ENCODE results near the gene TMEM91.
"Not testable (repeated sequence)": the region's sequence is repeated elsewhere in the genome, so short reads cannot be mapped to it uniquely, and the experiment has no call there.

The TMEM91 gene

DNA sequence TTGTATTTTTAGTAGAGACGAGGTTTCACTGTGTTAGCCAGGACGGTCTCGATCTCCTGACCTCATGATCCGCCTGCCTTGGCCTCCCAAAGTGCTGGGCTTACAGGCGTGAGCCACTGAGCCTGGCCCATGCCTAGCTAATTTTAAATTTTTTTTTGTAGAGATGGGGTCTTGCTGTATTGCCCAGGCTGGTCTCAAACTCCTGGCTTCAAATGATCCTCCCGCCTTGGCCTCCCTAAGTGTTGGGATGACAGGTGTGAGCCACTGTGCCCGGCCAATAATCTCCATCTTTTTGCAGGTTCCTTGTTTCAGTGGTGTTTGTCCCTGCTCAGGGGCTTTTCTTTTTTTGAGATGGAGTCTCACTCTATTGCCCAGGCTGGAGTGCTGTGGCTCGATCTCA, 5.2 kb downstream of the TMEM91 start:
- DNase-seq: not testable (repeated sequence)

- DNase-seq: no peak
These were observed 8.0 kb downstream of the TMEM91 start for GRCh38 chr19:41384351-41384750.

DNA sequence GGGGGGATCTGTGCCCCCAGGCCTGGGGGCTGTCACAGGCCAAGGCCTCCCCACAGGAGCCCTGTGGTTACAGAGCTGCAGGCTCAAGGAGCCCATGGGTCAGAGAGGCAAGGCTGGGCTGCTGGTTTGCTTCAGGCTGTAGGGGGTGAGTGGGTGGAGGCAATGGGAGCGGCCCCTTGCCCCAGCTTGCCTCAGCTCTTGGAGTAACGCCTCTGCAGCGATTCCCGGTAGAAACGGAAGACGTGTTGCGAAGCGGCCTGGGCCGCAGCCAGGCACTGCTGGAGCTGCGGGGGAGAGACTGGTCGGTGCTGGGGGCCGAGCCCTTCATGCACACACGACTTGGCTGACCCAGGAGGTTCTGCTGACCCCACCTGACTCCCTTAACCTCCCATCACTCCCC, 10.1 kb downstream of the TMEM91 start:
- no peak for DNase-seq

DNA sequence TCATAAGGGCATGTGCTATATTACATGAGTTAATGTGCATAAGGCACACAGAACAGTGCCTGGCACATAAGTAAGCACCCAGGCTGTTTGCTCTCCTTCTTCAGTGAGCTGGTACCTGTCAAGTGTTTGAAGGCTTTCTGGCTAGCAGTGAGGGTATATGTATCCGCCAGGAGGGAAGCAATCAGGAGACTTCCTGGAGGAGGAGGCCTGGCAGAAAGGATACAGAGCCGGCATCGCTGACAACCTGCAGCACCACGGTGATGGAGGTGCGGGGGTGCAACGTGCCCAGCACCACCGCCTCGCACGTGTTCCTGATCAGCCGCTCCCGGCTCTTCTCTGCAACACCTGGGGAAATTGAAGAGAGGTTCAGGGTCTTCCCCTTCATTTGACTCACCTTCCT, 15.3 kb downstream of the TMEM91 start:
- DNase-seq: no peak

DNA sequence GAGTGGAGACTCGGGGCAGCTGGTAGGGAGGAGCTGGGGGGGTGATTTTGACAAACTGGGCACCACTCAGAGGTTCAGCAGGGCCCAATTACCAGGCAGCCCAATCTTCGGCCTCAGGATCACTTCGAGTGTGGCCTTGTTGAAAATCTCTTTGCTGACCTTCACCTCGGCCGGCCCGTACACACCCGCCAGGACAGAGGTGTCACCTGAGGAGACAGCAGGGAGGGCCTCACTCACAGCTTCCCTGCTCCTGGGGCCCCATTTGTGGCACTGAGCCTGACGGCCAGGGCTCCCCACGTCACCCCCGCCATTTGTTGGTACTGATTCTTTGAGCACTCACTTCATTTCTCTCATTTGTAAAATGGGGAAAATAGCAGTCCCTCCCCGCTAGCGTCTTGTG, 16.4 kb downstream of the TMEM91 start:
- DNase-seq: no peak

GRCh38 chr19:41395355-41395754, 19.0 kb downstream of the TMEM91 start:
- no peak for DNase-seq

- peak; percentile 99 for DNase-seq
These were observed 21.0 kb downstream of the TMEM91 start, which contains the start of the genes BCKDHA and EXOSC5 for GRCh38 chr19:41397086-41398049. Gene BCKDHA (plus strand): TSS chr19:41397818. CDS start chr19:41397828, 10 bp downstream. Gene EXOSC5 (minus strand): TSS chr19:41397359. CDS start chr19:41397328, 31 bp downstream.

DNA sequence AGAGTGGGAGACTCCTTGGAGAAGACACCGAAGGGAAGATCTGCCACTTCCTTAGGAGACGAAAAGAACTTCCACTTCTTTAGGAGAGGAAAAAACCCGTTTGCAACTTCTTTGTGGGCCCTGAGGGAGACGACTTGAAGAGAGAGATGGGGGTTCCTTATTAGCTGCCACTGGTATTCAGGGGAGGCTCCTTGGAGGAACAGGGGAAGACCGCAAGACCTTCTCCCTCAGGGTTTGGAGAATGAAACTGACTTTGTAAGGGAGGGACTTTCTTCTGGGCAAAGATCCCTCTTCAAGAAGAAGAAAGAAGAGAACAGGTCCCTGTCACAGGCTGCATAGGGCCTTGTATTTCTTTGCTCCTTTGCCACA, 21.7 kb downstream of the TMEM91 start:
- DNase-seq: no peak

DNA sequence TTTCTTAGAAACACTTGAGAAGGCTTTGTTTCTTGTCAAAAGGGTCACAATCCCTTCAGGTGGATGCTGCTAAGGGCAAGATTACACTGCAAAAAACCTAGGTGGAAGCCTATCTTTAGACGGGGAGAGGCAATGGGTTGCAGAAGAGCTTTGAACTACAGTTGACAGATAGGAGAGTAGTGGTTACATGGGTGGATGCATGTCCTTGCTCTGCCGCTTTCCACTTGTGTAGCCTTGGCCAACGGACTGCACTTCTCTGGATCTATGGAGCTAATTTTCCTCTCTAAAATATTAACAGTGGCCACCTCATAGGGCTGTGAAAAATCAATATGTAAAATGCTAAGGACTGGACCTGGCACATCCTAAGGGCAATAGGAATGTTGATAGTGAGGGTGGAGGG, 22.3 kb downstream of the TMEM91 start:
- no peak for DNase-seq

DNA sequence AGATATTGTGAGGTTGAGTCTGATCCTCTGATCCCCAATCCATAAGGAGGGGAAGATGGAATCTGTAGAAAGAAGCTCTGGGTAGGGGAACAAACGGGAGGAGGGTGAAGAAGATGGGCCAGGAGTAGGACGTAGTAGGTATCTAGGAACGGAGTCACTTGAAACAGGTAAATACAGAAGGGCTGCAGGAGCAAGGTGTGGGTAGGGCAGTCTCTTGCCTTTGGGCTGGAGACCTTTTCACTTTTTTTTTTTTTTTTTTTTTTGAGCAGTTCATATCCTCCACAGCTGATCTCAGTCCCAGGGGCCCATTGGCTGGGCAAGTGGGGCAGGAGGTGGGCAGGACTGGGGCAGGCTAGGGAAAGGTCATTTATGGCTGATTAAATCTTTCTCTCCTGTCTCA, 22.8 kb downstream of the TMEM91 start:
- DNase-seq: no peak

GRCh38 chr19:41399525-41399924, 23.2 kb downstream of the TMEM91 start:
- DNase-seq: no peak

DNA sequence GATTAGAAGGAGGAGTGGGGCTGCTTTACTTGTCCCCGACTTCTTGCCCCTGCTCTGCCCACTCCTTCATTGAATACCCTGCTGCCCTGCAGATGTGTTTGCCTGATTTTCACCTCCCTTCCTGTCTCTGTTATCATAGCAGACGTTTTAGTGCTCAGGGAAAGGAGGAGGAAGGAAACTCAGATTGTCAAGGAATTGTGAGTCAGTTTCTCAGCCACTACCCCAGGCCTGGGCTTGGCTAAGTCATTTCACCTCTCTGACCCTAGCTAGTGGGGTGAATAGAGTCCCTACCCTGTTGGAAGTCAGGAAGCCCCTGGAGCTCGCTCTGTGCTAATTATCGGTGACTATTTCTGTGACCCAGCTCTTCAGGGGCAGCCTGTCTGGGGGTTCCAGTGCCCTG, 25.1 kb downstream of the TMEM91 start:
- no peak for DNase-seq

GRCh38 chr19:41402010-41402409, 25.7 kb downstream of the TMEM91 start:
- DNase-seq: no peak

DNA sequence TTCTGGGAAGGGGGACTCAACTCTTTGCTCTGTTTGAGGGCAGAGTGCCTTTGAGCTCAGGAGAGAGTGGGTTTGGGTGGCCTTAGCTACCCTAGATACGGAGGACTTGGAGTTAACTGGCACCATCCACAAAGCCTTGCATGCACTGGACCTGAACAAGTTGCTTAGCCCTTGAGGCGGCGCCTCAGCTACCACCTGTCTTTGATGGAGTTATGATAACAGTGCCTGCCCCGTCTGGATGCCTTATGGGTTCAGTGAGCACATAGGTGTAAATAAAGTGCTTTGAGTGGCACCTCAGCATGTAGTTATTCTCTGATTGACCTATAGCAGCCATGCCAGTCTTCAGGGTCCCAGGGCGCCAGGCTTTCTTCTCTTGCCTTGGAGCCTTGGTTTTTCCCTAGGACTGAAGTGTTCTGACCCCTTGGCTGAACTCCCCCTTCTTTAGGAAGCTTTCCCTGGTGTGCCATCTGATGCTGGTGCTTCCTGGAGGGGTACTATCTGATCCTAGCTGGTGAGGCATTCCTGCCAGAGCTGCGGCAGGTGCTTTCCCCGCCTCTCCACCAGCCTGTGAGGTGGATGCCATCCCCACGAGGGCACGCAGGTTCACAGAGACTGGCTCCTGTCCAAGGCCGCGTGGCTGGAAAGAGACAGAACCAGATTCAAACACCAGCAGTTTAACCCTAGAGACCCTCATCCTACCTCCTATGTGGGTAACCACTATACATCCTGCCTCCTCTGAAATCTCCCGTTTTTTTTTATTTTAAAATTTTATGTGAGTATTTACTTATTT, 27.0 kb downstream of the TMEM91 start:
- no peak for DNase-seq

GRCh38 chr19:41405776-41406175, 29.4 kb downstream of the TMEM91 start:
- DNase-seq: no peak

DNA sequence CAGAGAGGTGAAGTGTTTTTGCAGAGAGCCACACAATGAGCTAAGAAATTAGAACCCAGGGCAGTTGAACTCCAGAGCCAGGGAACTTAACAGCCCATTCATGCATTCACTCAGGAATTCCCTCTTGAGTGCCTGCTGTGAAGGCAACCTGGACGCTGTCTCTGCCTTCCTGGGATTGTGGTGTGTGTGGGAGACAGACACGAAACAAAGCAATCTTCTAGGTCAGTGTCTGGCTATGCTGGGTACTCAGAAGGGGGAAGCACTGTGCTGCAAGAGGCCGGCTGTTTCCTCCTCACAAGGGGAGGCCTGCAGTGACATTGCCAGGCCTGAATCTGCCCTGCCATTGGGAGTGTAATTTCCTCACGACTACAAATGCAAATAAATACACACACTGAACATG, 30.9 kb downstream of the TMEM91 start:
- DNase-seq: no peak

GRCh38 chr19:41408256-41408655, 31.9 kb downstream of the TMEM91 start:
- DNase-seq: no peak

DNA sequence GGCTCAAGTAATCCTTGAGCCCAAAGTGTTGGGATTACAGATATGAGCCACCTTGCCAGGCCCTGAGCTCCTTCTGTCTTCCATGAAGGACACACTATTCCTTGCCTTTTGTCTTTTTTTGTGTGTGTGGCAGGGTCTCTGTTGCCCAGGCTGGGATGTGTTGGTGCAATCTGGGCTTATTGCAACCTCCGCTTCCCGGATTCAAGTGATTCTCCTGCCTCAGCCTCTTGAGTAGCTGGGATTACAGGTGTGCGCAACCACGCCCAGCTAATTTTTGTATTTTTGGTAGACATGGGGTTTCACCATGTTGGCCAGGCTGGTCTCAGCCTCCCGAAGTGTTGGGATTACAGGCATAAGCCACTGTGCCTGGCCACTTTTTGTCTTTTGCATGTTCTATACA, 32.5 kb downstream of the TMEM91 start:
- not testable (repeated sequence) for DNase-seq

DNA sequence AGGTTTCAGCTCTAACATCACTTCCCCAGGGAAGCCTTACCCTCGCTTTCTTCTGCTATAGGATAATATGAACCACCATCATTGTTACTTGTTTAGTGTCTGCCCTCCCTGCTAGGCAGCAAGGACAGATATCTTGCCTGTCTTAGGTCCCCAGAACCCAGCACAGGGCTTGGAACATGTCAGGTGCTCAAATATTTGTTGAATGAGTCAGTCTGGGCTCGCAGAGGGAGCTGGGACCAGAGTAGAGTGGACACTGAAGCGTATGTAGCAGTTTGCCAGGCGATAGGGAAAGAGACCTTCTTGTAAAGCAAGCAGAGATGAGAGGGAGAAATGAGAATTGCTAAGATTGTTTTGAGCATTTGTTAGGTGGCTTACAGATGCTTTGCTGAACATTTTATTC, 33.0 kb downstream of the TMEM91 start:
- no peak for DNase-seq

GRCh38 chr19:41410336-41411054, 34.2 kb downstream of the TMEM91 start:
- no peak for DNase-seq

GRCh38 chr19:41411100-41411967, 35.0 kb downstream of the TMEM91 start:
- no peak for DNase-seq

- no peak for DNase-seq
These were observed 35.6 kb downstream of the TMEM91 start for GRCh38 chr19:41411968-41412265.

Data from stimulated activated CD4-positive, alpha-beta T cell treated with anti-CD3 and anti-CD28 coated beads, Interleukin-4, amount 100 ng/mL, for 24 hours (primary cell).